HG02763 (cell line): ENCODE measurements around the gene C1orf174.

Source experiments
- ATAC-seq: cut with Tn5 transposase; IDR thresholded peaks from one replicate; pipeline ENCODE4 v1.9.1; 2021; ENCODE audit warnings: mild to moderate bottlenecking, moderate library complexity; ENCODE audit not compliant: unreplicated experiment

The C1orf174 gene

DNA sequence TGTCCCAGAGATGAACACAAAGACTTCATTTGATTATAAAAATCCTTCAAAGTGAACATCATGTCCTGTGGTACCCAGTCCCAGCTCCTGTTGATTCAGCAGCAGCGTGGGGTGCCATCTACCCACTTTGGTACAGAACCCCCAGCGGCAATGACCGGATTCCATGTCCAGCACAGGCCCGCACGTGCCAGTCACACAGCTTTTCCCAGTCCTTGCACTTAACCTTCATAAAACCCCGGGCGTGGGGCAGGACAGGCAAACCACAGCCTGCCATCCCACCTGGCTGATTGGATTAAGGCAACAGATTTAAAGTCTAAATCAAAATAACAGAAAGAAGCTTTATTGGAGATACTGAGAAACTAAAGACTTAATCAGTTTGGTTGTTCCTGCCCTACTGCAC, 58.6 kb downstream of the C1orf174 start:
- no peak for ATAC-seq
